Measurements from ENCODE around the gene FSTL4.
"Not testable (repeated sequence)": the region's sequence is repeated elsewhere in the genome, so short reads cannot be mapped to it uniquely, and the experiment has no call there.

The FSTL4 gene

GRCh38 chr5:133398646-133399101 lies 213.7 kb downstream of the FSTL4 start:
- no peak for DNase-seq

GRCh38 chr5:133397990-133398645 lies 214.2 kb downstream of the FSTL4 start:
- DNase-seq: no peak

- no peak for DNase-seq
These were observed 215.0 kb downstream of the FSTL4 start for GRCh38 chr5:133397348-133397747.

GRCh38 chr5:133396814-133397213 lies 215.5 kb downstream of the FSTL4 start:
- no peak for DNase-seq

GRCh38 chr5:133396187-133396741 lies 216.1 kb downstream of the FSTL4 start:
- no peak for DNase-seq

- not testable (repeated sequence) for DNase-seq
These were observed 217.1 kb downstream of the FSTL4 start for GRCh38 chr5:133395207-133395606.

GRCh38 chr5:133394477-133394817 lies 217.9 kb downstream of the FSTL4 start:
- not testable (repeated sequence) for DNase-seq

GRCh38 chr5:133393776-133394476 lies 218.4 kb downstream of the FSTL4 start:
- DNase-seq: no peak

GRCh38 chr5:133392448-133392847 lies 219.9 kb downstream of the FSTL4 start:
- DNase-seq: no peak

- DNase-seq: no peak
These were observed 220.8 kb downstream of the FSTL4 start for GRCh38 chr5:133391354-133392136.

GRCh38 chr5:133390416-133391353 lies 221.7 kb downstream of the FSTL4 start:
- DNase-seq: no peak

GRCh38 chr5:133389066-133389590 lies 223.2 kb downstream of the FSTL4 start:
- no peak for DNase-seq

- no peak for DNase-seq
These were observed 224.7 kb downstream of the FSTL4 start for GRCh38 chr5:133387621-133388020.

- no peak for DNase-seq
These were observed 225.2 kb downstream of the FSTL4 start for GRCh38 chr5:133387091-133387490.

GRCh38 chr5:133386662-133387061 lies 225.7 kb downstream of the FSTL4 start:
- no peak for DNase-seq

GRCh38 chr5:133385346-133385745 lies 227.0 kb downstream of the FSTL4 start:
- no peak for DNase-seq

- DNase-seq: no peak
These were observed 227.4 kb downstream of the FSTL4 start for GRCh38 chr5:133384903-133385302.

GRCh38 chr5:133384120-133384855 lies 228.1 kb downstream of the FSTL4 start:
- DNase-seq: no peak

- DNase-seq: no peak
These were observed 228.8 kb downstream of the FSTL4 start for GRCh38 chr5:133383580-133383939.

GRCh38 chr5:133382661-133383579 lies 229.4 kb downstream of the FSTL4 start:
- no peak for DNase-seq
